Activated effector memory CD4-positive, alpha-beta T cell treated with anti-CD3 and anti-CD28 coated beads, Interleukin-2, amount 50 U/mL, for 16 hours (primary cell): ENCODE measurements around the gene CACNA1C.

Experiments used
- DNase-seq: peaks from one replicate; pipeline ENCODE4 v3.0.0-alpha.2; 2020

CACNA1C gene

GRCh38 chr12:2173971-2174370 is 121.2 kb downstream of the CACNA1C start:
- no peak for DNase-seq

GRCh38 chr12:2177003-2177402 is 124.2 kb downstream of the CACNA1C start:
- no peak for DNase-seq

GRCh38 chr12:2177751-2178150 is 125.0 kb downstream of the CACNA1C start:
- no peak for DNase-seq

GRCh38 chr12:2179058-2179457 is 126.3 kb downstream of the CACNA1C start:
- DNase-seq = no peak

GRCh38 chr12:2179953-2180736 is 127.4 kb downstream of the CACNA1C start:
- no peak for DNase-seq

- no peak for DNase-seq
These were observed 127.9 kb downstream of the CACNA1C start for GRCh38 chr12:2180737-2181082.

- DNase-seq = no peak
These were observed 131.1 kb downstream of the CACNA1C start for GRCh38 chr12:2183556-2184541.

- no peak for DNase-seq
These were observed 133.1 kb downstream of the CACNA1C start for GRCh38 chr12:2185751-2186341.

- no peak for DNase-seq
These were observed 134.6 kb downstream of the CACNA1C start for GRCh38 chr12:2187195-2187945.

- no peak for DNase-seq
These were observed 137.3 kb downstream of the CACNA1C start for GRCh38 chr12:2190085-2190484.

- peak; percentile 34 for DNase-seq
These were observed 138.2 kb downstream of the CACNA1C start for GRCh38 chr12:2190896-2191533.

GRCh38 chr12:2191534-2192153 is 138.9 kb downstream of the CACNA1C start:
- DNase-seq = peak; percentile 5

GRCh38 chr12:2192231-2192630 is 139.4 kb downstream of the CACNA1C start:
- DNase-seq = peak; percentile 54

GRCh38 chr12:2194060-2194459 is 141.3 kb downstream of the CACNA1C start:
- peak; percentile 12 for DNase-seq

GRCh38 chr12:2194571-2194970 is 141.8 kb downstream of the CACNA1C start:
- peak; percentile 54 for DNase-seq

GRCh38 chr12:2195085-2195484 is 142.3 kb downstream of the CACNA1C start:
- peak; percentile 42 for DNase-seq

GRCh38 chr12:2198005-2198501 is 145.3 kb downstream of the CACNA1C start:
- peak; percentile 30 for DNase-seq

GRCh38 chr12:2198542-2198941 is 145.8 kb downstream of the CACNA1C start:
- no peak for DNase-seq

- no peak for DNase-seq
These were observed 153.2 kb downstream of the CACNA1C start for GRCh38 chr12:2205996-2206395.

- no peak for DNase-seq
These were observed 156.2 kb downstream of the CACNA1C start for GRCh38 chr12:2208837-2209635.

- no peak for DNase-seq
These were observed 158.3 kb downstream of the CACNA1C start for GRCh38 chr12:2211119-2211518.
